ENCODE data around the gene PRSS57.

The PRSS57 gene

GRCh38 chr19:658916-659839, 36.1 kb downstream of the PRSS57 start:
- no peak overlapping the region for H3K4me3 ChIP-seq (ENCODE audit: low read depth, low read length)
- TF ChIP-seq CTCF (IDR thresholded peaks at IDR 0.05; ENCODE audit: control insufficient read depth, extremely low read depth, insufficient read depth) = no peak
- no peak for DNase-seq (ENCODE audit: low read depth)

GRCh38 chr19:658059-658839, 37.0 kb downstream of the PRSS57 start:
- no peak for DNase-seq (ENCODE audit: low read depth)
- H3K4me3 ChIP-seq (ENCODE audit: low read depth, low read length) = no peak overlapping the region
- no peak for TF ChIP-seq CTCF (IDR thresholded peaks at IDR 0.05; ENCODE audit: control insufficient read depth, extremely low read depth, insufficient read depth)

- no peak for DNase-seq (ENCODE audit: low read depth)
- no peak overlapping the region for H3K4me3 ChIP-seq (ENCODE audit: low read depth, low read length)
- no peak for TF ChIP-seq CTCF (IDR thresholded peaks at IDR 0.05; ENCODE audit: control insufficient read depth, extremely low read depth, insufficient read depth)
Observed at GRCh38 chr19:657611-658010, 37.6 kb downstream of the PRSS57 start.

- no peak for TF ChIP-seq CTCF (IDR thresholded peaks at IDR 0.05; ENCODE audit: control insufficient read depth, extremely low read depth, insufficient read depth)
- H3K4me3 ChIP-seq (ENCODE audit: low read depth, low read length) = no peak overlapping the region
- DNase-seq (ENCODE audit: low read depth) = no peak
Observed at GRCh38 chr19:656751-657559, 38.3 kb downstream of the PRSS57 start.

GRCh38 chr19:655691-656090, 39.6 kb downstream of the PRSS57 start:
- no peak for TF ChIP-seq CTCF (IDR thresholded peaks at IDR 0.05; ENCODE audit: control insufficient read depth, extremely low read depth, insufficient read depth)
- no peak overlapping the region for H3K4me3 ChIP-seq (ENCODE audit: low read depth, low read length)
- no peak for DNase-seq (ENCODE audit: low read depth)

- DNase-seq (ENCODE audit: low read depth) = no peak
- no peak for TF ChIP-seq CTCF (IDR thresholded peaks at IDR 0.05; ENCODE audit: control insufficient read depth, extremely low read depth, insufficient read depth)
- no peak overlapping the region for H3K4me3 ChIP-seq (ENCODE audit: low read depth, low read length)
Observed at GRCh38 chr19:653425-653824, 41.8 kb downstream of the PRSS57 start.

All from LNCaP clone FGC (cell line).